HG02588 (cell line): ENCODE results near the gene YPEL3.
A peak's percentile ranks its signal among the peaks of the same experiment; 100 is the strongest.

Experiments used
- ATAC-seq: cut with Tn5 transposase; IDR thresholded peaks from one replicate; pipeline ENCODE4 v1.9.1; 2021; ENCODE audit warnings: mild to moderate bottlenecking, moderate library complexity; ENCODE audit not compliant: unreplicated experiment

Gene YPEL3

GRCh38 chr16:30053376-30054015 is 42.5 kb downstream of the YPEL3 start:
- ATAC-seq: peak; percentile 17

- peak; percentile 74 for ATAC-seq
Observed at GRCh38 chr16:30052671-30053372, 43.2 kb downstream of the YPEL3 start.

GRCh38 chr16:30051518-30051917 is 44.5 kb downstream of the YPEL3 start:
- ATAC-seq: no peak

GRCh38 chr16:30049871-30050270 is 46.1 kb downstream of the YPEL3 start:
- ATAC-seq: no peak

GRCh38 chr16:30046588-30046987 is 49.4 kb downstream of the YPEL3 start:
- no peak for ATAC-seq

GRCh38 chr16:30046178-30046577 is 49.8 kb downstream of the YPEL3 start:
- no peak for ATAC-seq
